Mononuclear cell (primary cell): ENCODE results near the gene PPARA. TPM values are rescaled to one million over a fixed set of nuclear protein-coding genes. Genes with fewer than 3 reads are reported as not detected.

ENCODE experiments used
- H3K27me3 ChIP-seq: 2 replicates; pipeline ENCODE4 v1.6.0; 2011; ENCODE audit warnings: low read length, control low read depth; ENCODE audit not compliant: insufficient read depth
- H3K4me1 ChIP-seq: 2 replicates; pipeline ENCODE4 v1.5.1; 2011; ENCODE audit warnings: mild to moderate bottlenecking, low read length, control low read depth; ENCODE audit not compliant: insufficient read depth
- H3K4me3 ChIP-seq: 2 replicates; pipeline ENCODE4 v1.5.1; 2011; ENCODE audit warnings: mild to moderate bottlenecking, low read length, moderate library complexity
- H3K9me3 ChIP-seq: 2 replicates; pipeline ENCODE4 v1.5.1; 2011; ENCODE audit warnings: low read depth, mild to moderate bottlenecking, control low read depth, low read length
- total RNA-seq: library from RNA; depleted of rRNA; stranded (reverse); fragments of >200 nt; gene quantifications from one replicate; pipeline ENCODE4 v1.2.3, GENCODE V29; 2012

Gene PPARA
- total RNA-seq, 1 donor: 5.1 TPM

- Histone ChIP-seq H3K4me1 (peaks cover 35% of the 10 kb centered on the region), H3K4me3 (no peak overlapping the region), H3K9me3 (no peaks in the 10 kb centered on the region), H3K27me3 (no peaks in the 10 kb centered on the region)
Observed at GRCh38 chr22:46240506-46240905, 90.2 kb downstream of the PPARA start.

GRCh38 chr22:46240907-46241306 is 90.6 kb downstream of the PPARA start:
- Histone ChIP-seq H3K4me1 (peaks cover 35% of the 10 kb centered on the region), H3K9me3 (no peaks in the 10 kb centered on the region), H3K27me3 (no peaks in the 10 kb centered on the region), H3K4me3 (no peak overlapping the region)

- no peaks in the 10 kb centered on the region for H3K27me3 ChIP-seq
- H3K9me3 ChIP-seq: no peaks in the 10 kb centered on the region
- H3K4me1 ChIP-seq: peaks cover 35% of the 10 kb centered on the region
- H3K4me3 ChIP-seq: no peak overlapping the region
Observed at GRCh38 chr22:46241396-46242007, 91.2 kb downstream of the PPARA start.

- Histone ChIP-seq H3K4me1 (peaks cover 35% of the 10 kb centered on the region), H3K9me3 (no peaks in the 10 kb centered on the region), H3K27me3 (no peaks in the 10 kb centered on the region), H3K4me3 (no peak overlapping the region)
Observed at GRCh38 chr22:46242076-46242475, 91.8 kb downstream of the PPARA start.

GRCh38 chr22:46244771-46245170 is 94.4 kb downstream of the PPARA start:
- no peaks in the 10 kb centered on the region for H3K27me3 ChIP-seq
- H3K4me3 ChIP-seq: no peak overlapping the region

GRCh38 chr22:46245511-46245910 is 95.2 kb downstream of the PPARA start:
- H3K4me1 ChIP-seq: peaks cover 32% of the 10 kb centered on the region
- no peaks in the 10 kb centered on the region for H3K27me3 ChIP-seq
- H3K9me3 ChIP-seq: no peaks in the 10 kb centered on the region
- no peak overlapping the region for H3K4me3 ChIP-seq

More at GRCh38 chr22:46244771-46245170, 94.4 kb downstream of the PPARA start:
- H3K4me1 ChIP-seq: peaks cover 37% of the 10 kb centered on the region
- no peaks in the 10 kb centered on the region for H3K9me3 ChIP-seq

GRCh38 chr22:46246178-46246577 is 95.9 kb downstream of the PPARA start:
- H3K9me3 ChIP-seq: no peaks in the 10 kb centered on the region
- H3K4me3 ChIP-seq: no peak overlapping the region
- no peaks in the 10 kb centered on the region for H3K27me3 ChIP-seq
- H3K4me1 ChIP-seq: peaks cover 32% of the 10 kb centered on the region

- Histone ChIP-seq H3K4me3 (no peak overlapping the region), H3K4me1 (peaks cover 25% of the 10 kb centered on the region), H3K9me3 (no peaks in the 10 kb centered on the region), H3K27me3 (no peaks in the 10 kb centered on the region)
Observed at GRCh38 chr22:46247443-46247975, 97.2 kb downstream of the PPARA start.

- Histone ChIP-seq H3K27me3 (no peaks in the 10 kb centered on the region), H3K9me3 (no peaks in the 10 kb centered on the region), H3K4me3 (peak within 1 kb of the TSS; percentile 66), H3K4me1 (peaks cover 23% of the 10 kb centered on the region)
Observed at GRCh38 chr22:46250035-46250782, 99.9 kb downstream of the PPARA start, which contains the start of gene CDPF1. TSS of gene CDPF1 (minus strand) at chr22:46250293. CDS start at chr22:46248284, 2,009 bp downstream.

- no peaks in the 10 kb centered on the region for H3K27me3 ChIP-seq
- H3K4me3 ChIP-seq: peak overlapping the region; percentile 66
- H3K4me1 ChIP-seq: peaks cover 23% of the 10 kb centered on the region
- no peaks in the 10 kb centered on the region for H3K9me3 ChIP-seq
Observed at GRCh38 chr22:46250783-46251125, 100.4 kb downstream of the PPARA start.

- peaks cover 23% of the 10 kb centered on the region for H3K4me1 ChIP-seq
- H3K4me3 ChIP-seq: no peak overlapping the region
- no peaks in the 10 kb centered on the region for H3K9me3 ChIP-seq
- no peaks in the 10 kb centered on the region for H3K27me3 ChIP-seq
Observed at GRCh38 chr22:46251266-46251665, 100.9 kb downstream of the PPARA start.

GRCh38 chr22:46251816-46252380 is 101.6 kb downstream of the PPARA start:
- Histone ChIP-seq H3K4me1 (peaks cover 23% of the 10 kb centered on the region), H3K27me3 (no peaks in the 10 kb centered on the region), H3K9me3 (no peaks in the 10 kb centered on the region), H3K4me3 (no peak overlapping the region)

GRCh38 chr22:46256358-46256958 is 106.1 kb downstream of the PPARA start:
- H3K27me3 ChIP-seq: peaks cover 5% of the 10 kb centered on the region
- H3K4me3 ChIP-seq: no peak overlapping the region
- peaks cover 20% of the 10 kb centered on the region for H3K4me1 ChIP-seq
- no peaks in the 10 kb centered on the region for H3K9me3 ChIP-seq

- H3K27me3 ChIP-seq: peaks cover 21% of the 10 kb centered on the region
- no peak overlapping the region for H3K4me3 ChIP-seq
- no peaks in the 10 kb centered on the region for H3K9me3 ChIP-seq
- H3K4me1 ChIP-seq: peaks cover 17% of the 10 kb centered on the region
Observed at GRCh38 chr22:46259374-46259773, 109.0 kb downstream of the PPARA start.

GRCh38 chr22:46260038-46260437 is 109.7 kb downstream of the PPARA start:
- Histone ChIP-seq H3K4me1 (peaks cover 16% of the 10 kb centered on the region), H3K9me3 (no peaks in the 10 kb centered on the region), H3K27me3 (peaks cover 21% of the 10 kb centered on the region), H3K4me3 (no peak overlapping the region)
